Activated CD4-positive, alpha-beta memory T cell treated with anti-CD3 and anti-CD28 coated beads for 36 hours (primary cell): ENCODE measurements around the gene PSMG4. TPM values are rescaled to one million over a fixed set of nuclear protein-coding genes. Genes with fewer than 3 reads are reported as not detected.

Experiments used
- CTCF ChIA-PET: fragments of 350-600 bp; sonication (Branson Sonifier 250); formaldehyde crosslinking; loops from one replicate; lab custom pipeline; 2021; ENCODE audit warnings: antibody characterized with exemption, inconsistent platforms; lab: Charles Lee
- POLR2A ChIA-PET: fragments of 350-600 bp; sonication (Branson Sonifier 250); formaldehyde crosslinking; loops from one replicate; lab custom pipeline; 2021; ENCODE audit warnings: antibody characterized with exemption; lab: Charles Lee
- DNase-seq: peaks from one replicate; pipeline ENCODE4 v3.0.0-alpha.2; 2020
- H3K27ac Mint-ChIP-seq: one replicate; pipeline ENCODE4 v1.8.0; 2021; ENCODE audit warnings: mixed read lengths
- H3K27me3 Mint-ChIP-seq: one replicate; pipeline ENCODE4 v1.8.0; 2021; ENCODE audit warnings: mixed read lengths
- H3K36me3 Mint-ChIP-seq: one replicate; pipeline ENCODE4 v1.8.0; 2021; ENCODE audit warnings: mixed read lengths
- H3K4me1 Mint-ChIP-seq: one replicate; pipeline ENCODE4 v1.8.0; 2021; ENCODE audit warnings: low read depth, mixed read lengths
- H3K4me3 Mint-ChIP-seq: one replicate; pipeline ENCODE4 v1.8.0; 2021; ENCODE audit warnings: mild to moderate bottlenecking, mixed read lengths
- H3K9me3 Mint-ChIP-seq: one replicate; pipeline ENCODE4 v1.8.0; 2021; ENCODE audit warnings: mixed read lengths
- intact Hi-C: fragments of 100-400 bp; cut with micrococcal nuclease; formaldehyde crosslinking; loops from one replicate; pipeline ENCODE4 v1.15.1; 2023
- total RNA-seq, 2 experiments: library from RNA; stranded (reverse); gene quantifications; one replicate each; pipeline ENCODE4 v1.2.3, GENCODE V29; 2021

The PSMG4 gene, protein sequence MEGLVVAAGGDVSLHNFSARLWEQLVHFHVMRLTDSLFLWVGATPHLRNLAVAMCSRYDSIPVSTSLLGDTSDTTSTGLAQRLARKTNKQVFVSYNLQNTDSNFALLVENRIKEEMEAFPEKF
- 10 to 100 TPM; 24.2 to 25.2 TPM for total RNA-seq

- peak within 1 kb of the TSS; percentile 92 for H3K4me3 Mint-ChIP-seq
- ChIA-PET POLR2A (interaction anchor here (1.1 to 1.2 kb wide), 3 partner anchors 9 to 15 kb away, joined by 3 to 5 read pairs (median 4); no protein-coding TSS in a partner anchor), CTCF (interaction anchor here (0.7 to 2.1 kb wide), 9 partner anchors 7 to 473 kb away, joined by 3 to 9 read pairs (median 5); no protein-coding TSS in a partner anchor)
- intact Hi-C loops: loop anchor here (1.0 to 2.0 kb wide), 4 partner anchors 132 to 260 kb away; partner anchors contain the start of genes BPHL, NQO2 and RIPK1
- H3K9me3 Mint-ChIP-seq: peaks cover 3% of the 10 kb centered on the region
- H3K27ac Mint-ChIP-seq: peak within 1 kb of the TSS; percentile 84
- no peaks in the 10 kb centered on the region for H3K27me3 Mint-ChIP-seq
- peaks cover 32% of the 10 kb centered on the region for H3K4me1 Mint-ChIP-seq
- peaks cover 14% of the 10 kb centered on the region for H3K36me3 Mint-ChIP-seq
- DNase-seq: peak; percentile 96
These were observed at the start of gene PSMG4 for GRCh38 chr6:3258720-3259490. Gene PSMG4, plus strand, starts transcription at chr6:3258947. Its CDS starts 76 bp downstream, at chr6:3259023.

- Mint-ChIP-seq H3K27ac (peak overlapping the region; percentile 89), H3K36me3 (no peaks in the 10 kb centered on the region), H3K9me3 (no peaks in the 10 kb centered on the region), H3K4me3 (peak overlapping the region; percentile 51), H3K27me3 (peaks cover 20% of the 10 kb centered on the region), H3K4me1 (peaks cover 30% of the 10 kb centered on the region)
- POLR2A ChIA-PET: interaction anchor here (0.8 to 2.9 kb wide), 4 partner anchors 19 to 446 kb away, joined by 3 to 10 read pairs (median 6); partner anchors contain the start of gene TUBB2A
- DNase-seq: peak; percentile 84
- intact Hi-C loops: loop anchor here (1.0 to 2.0 kb wide), 6 partner anchors 41 to 141 kb away; partner anchors contain the start of genes BPHL, RIPK1 and TUBB2A
- CTCF ChIA-PET: interaction anchor here (0.7 to 2.7 kb wide), 12 partner anchors 15 to 369 kb away, joined by 3 to 13 read pairs (median 3); partner anchors contain the start of genes PSMG4 and TUBB2A
These were observed 49.4 kb upstream of the PSMG4 start for GRCh38 chr6:3209114-3210023.

DNA sequence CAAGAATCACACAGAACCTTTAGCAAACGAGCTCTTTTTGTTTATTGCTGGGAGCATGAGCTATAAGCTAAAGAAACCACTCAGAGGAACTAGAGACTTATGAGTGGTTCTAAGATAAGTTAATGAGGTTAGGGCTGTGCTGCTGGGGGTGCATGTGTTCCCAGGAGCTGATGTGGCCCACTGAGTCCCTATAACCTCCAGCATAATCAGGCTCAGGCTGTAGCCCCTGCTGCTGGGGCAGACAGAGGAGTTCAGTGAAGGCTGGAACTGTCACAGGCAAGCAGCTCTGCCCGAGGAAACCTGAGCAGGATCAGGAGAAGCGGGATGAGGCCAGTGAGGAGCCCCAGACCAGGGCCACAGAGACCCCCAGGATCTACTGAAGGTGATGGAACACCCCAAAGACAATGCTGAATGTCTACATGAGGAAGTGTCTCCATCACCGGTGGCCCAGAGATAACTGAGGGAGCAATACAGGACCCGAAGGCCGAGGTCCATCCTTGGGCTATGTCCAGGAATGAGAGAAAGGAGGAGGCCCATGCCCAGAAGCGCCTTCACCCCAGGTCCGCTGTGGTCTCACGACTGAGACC, 48.6 kb upstream of the PSMG4 start:
- POLR2A ChIA-PET: interaction anchor here (1.0 to 2.9 kb wide), 3 partner anchors 48 to 446 kb away, joined by 4 to 10 read pairs (median 9); partner anchors contain the start of gene TUBB2A
- peak overlapping the region; percentile 89 for H3K27ac Mint-ChIP-seq
- H3K4me1 Mint-ChIP-seq: peaks cover 30% of the 10 kb centered on the region
- H3K4me3 Mint-ChIP-seq: no peak overlapping the region
- CTCF ChIA-PET: interaction anchor here (0.7 to 2.7 kb wide), 10 partner anchors 21 to 85 kb away, joined by 3 to 13 read pairs (median 3); partner anchors contain the start of genes PSMG4 and TUBB2A
- DNase-seq: no peak
- intact Hi-C loops: no loop called here
- H3K9me3 Mint-ChIP-seq: no peaks in the 10 kb centered on the region
- H3K27me3 Mint-ChIP-seq: peaks cover 16% of the 10 kb centered on the region
- H3K36me3 Mint-ChIP-seq: no peaks in the 10 kb centered on the region

GRCh38 chr6:3211681-3212080, 47.1 kb upstream of the PSMG4 start:
- Mint-ChIP-seq H3K4me1 (peaks cover 25% of the 10 kb centered on the region), H3K27me3 (peaks cover 17% of the 10 kb centered on the region), H3K27ac (no peak overlapping the region), H3K4me3 (no peak overlapping the region), H3K9me3 (no peaks in the 10 kb centered on the region), H3K36me3 (no peaks in the 10 kb centered on the region)
- ChIA-PET CTCF (interaction anchor here (0.6 to 1.4 kb wide), 4 partner anchors 17 to 86 kb away, joined by 3 to 4 read pairs (median 3); no protein-coding TSS in a partner anchor), POLR2A (no interaction called here)
- intact Hi-C loops: no loop called here
- no peak for DNase-seq

- no peak overlapping the region for H3K4me3 Mint-ChIP-seq
- ChIA-PET POLR2A (no interaction called here), CTCF (interaction anchor here (0.6 to 0.8 kb wide), 3 partner anchors 18 to 45 kb away, joined by 3 to 4 read pairs (median 3); no protein-coding TSS in a partner anchor)
- peaks cover 25% of the 10 kb centered on the region for H3K4me1 Mint-ChIP-seq
- H3K27me3 Mint-ChIP-seq: peaks cover 16% of the 10 kb centered on the region
- no peaks in the 10 kb centered on the region for H3K9me3 Mint-ChIP-seq
- no peak overlapping the region for H3K27ac Mint-ChIP-seq
- intact Hi-C loops: no loop called here
- no peak for DNase-seq
- H3K36me3 Mint-ChIP-seq: no peaks in the 10 kb centered on the region
These were observed 46.5 kb upstream of the PSMG4 start for GRCh38 chr6:3212261-3212660.

- no peak overlapping the region for H3K4me3 Mint-ChIP-seq
- peaks cover 21% of the 10 kb centered on the region for H3K4me1 Mint-ChIP-seq
- H3K27me3 Mint-ChIP-seq: peaks cover 20% of the 10 kb centered on the region
- no peak overlapping the region for H3K27ac Mint-ChIP-seq
- DNase-seq: no peak
- no peaks in the 10 kb centered on the region for H3K9me3 Mint-ChIP-seq
- no peaks in the 10 kb centered on the region for H3K36me3 Mint-ChIP-seq
- intact Hi-C loops: no loop called here
- ChIA-PET CTCF (interaction anchor here (2.2 kb wide), 1 partner anchor 38 kb away, joined by 12 read pairs; no protein-coding TSS in a partner anchor), POLR2A (no interaction called here)
These were observed 45.4 kb upstream of the PSMG4 start for GRCh38 chr6:3213334-3213695.

DNA sequence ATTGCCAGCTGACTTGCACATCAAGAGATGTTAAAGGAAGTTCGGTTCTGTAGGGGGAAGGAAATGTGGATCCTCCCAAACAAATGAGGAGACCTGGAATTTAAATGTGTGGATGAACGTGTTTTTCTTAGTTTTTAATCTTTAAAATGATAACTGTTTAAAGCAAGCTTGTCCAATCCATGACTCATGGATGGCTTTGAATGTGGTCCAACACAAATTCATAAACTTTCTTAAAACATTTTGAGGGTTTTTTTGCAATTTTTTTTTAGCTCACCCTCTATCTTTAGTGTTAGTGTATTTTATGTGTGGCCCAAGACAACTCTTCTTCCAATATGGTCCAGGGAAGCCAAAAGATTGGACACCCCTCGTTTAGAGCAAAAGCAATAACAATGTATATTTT, 43.8 kb upstream of the PSMG4 start:
- H3K36me3 Mint-ChIP-seq: no peaks in the 10 kb centered on the region
- DNase-seq: no peak
- intact Hi-C loops: no loop called here
- peaks cover 28% of the 10 kb centered on the region for H3K27me3 Mint-ChIP-seq
- peaks cover 5% of the 10 kb centered on the region for H3K4me1 Mint-ChIP-seq
- ChIA-PET CTCF (interaction anchor here (2.2 kb wide), 1 partner anchor 36 kb away, joined by 12 read pairs; no protein-coding TSS in a partner anchor), POLR2A (no interaction called here)
- H3K9me3 Mint-ChIP-seq: no peaks in the 10 kb centered on the region
- no peak overlapping the region for H3K27ac Mint-ChIP-seq
- H3K4me3 Mint-ChIP-seq: no peak overlapping the region

DNA sequence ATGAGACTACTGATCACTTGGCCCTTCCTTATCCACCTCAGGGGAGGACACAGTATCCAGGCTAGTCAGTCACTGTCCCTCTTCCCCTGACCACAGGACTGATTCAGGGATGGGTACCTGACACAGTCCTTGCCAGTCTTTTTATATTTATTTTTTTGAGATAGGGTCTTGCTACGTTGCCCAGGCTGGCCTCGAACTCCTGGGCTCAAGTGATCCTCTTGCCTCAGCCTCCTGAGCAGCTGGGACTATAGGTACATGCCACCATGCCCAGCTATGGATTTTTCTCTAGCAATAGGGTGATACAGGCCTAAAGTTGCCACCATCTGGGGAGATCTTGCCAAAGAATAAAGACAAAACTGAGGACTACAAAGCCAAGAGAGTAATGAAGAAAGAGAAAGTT, 41.5 kb upstream of the PSMG4 start:
- Mint-ChIP-seq H3K4me1 (no peaks in the 10 kb centered on the region), H3K27ac (no peak overlapping the region), H3K36me3 (no peaks in the 10 kb centered on the region), H3K4me3 (no peak overlapping the region), H3K27me3 (peaks cover 32% of the 10 kb centered on the region), H3K9me3 (peaks cover 5% of the 10 kb centered on the region)
- POLR2A ChIA-PET: no interaction called here
- no peak for DNase-seq
- CTCF ChIA-PET: interaction anchor here (1.4 kb wide), 1 partner anchor 34 kb away, joined by 5 read pairs; no protein-coding TSS in a partner anchor
- intact Hi-C loops: no loop called here

GRCh38 chr6:3218266-3218665, 40.5 kb upstream of the PSMG4 start:
- peaks cover 27% of the 10 kb centered on the region for H3K27me3 Mint-ChIP-seq
- DNase-seq: no peak
- intact Hi-C loops: no loop called here
- no peaks in the 10 kb centered on the region for H3K4me1 Mint-ChIP-seq
- H3K9me3 Mint-ChIP-seq: peaks cover 5% of the 10 kb centered on the region
- CTCF ChIA-PET: no interaction called here
- H3K27ac Mint-ChIP-seq: no peak overlapping the region
- no peaks in the 10 kb centered on the region for H3K36me3 Mint-ChIP-seq
- POLR2A ChIA-PET: no interaction called here
- no peak overlapping the region for H3K4me3 Mint-ChIP-seq

DNA sequence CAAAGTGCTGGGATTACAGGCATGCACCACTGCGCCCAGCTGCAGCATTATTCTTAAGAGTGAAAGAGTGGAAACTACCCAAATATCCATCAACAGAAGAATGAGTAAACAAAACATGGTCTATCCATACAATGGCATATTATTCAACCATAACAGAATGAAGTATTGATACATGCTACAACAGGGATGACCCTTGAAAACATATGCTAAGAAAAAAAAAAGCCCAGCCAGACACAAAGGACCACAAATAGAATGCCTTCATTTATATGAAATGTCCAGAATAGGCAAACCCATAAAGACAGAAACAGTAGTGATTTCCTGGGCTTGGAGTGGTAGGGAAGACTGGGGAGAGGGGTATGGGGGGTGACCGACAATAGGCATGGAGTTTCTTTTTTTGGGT, 38.4 kb upstream of the PSMG4 start:
- CTCF ChIA-PET: interaction anchor here (0.7 to 2.3 kb wide), 2 partner anchors 31 to 42 kb away, joined by 3 to 5 read pairs; no protein-coding TSS in a partner anchor
- H3K36me3 Mint-ChIP-seq: no peaks in the 10 kb centered on the region
- POLR2A ChIA-PET: no interaction called here
- intact Hi-C loops: no loop called here
- DNase-seq: no peak
- peaks cover 34% of the 10 kb centered on the region for H3K27me3 Mint-ChIP-seq
- no peak overlapping the region for H3K4me3 Mint-ChIP-seq
- peaks cover 5% of the 10 kb centered on the region for H3K9me3 Mint-ChIP-seq
- H3K4me1 Mint-ChIP-seq: no peaks in the 10 kb centered on the region
- no peak overlapping the region for H3K27ac Mint-ChIP-seq

DNA sequence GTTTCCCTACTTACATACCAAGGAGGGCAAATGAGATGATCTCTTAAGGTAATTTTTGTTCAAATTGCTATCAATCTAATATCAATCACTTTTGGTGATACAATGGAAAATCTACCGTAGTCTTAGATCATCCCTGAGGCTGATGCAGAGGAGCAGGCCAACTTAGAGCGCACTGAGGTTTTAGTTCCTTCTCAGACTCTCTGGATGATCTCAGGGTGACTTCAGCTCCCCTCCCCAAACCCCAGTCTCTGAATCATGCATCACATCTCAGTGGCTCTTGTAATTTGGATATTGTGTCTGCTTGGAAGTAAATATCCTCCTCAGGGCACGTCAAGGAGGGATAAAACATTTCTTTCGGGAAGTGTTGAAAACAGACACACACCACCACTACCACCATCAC, 37.2 kb upstream of the PSMG4 start:
- H3K27ac Mint-ChIP-seq: no peak overlapping the region
- intact Hi-C loops: no loop called here
- no peak overlapping the region for H3K4me3 Mint-ChIP-seq
- no peaks in the 10 kb centered on the region for H3K36me3 Mint-ChIP-seq
- H3K27me3 Mint-ChIP-seq: peaks cover 35% of the 10 kb centered on the region
- no peak for DNase-seq
- peaks cover 5% of the 10 kb centered on the region for H3K9me3 Mint-ChIP-seq
- peaks cover 2% of the 10 kb centered on the region for H3K4me1 Mint-ChIP-seq
- CTCF ChIA-PET: interaction anchor here (2.3 kb wide), 1 partner anchor 30 kb away, joined by 5 read pairs; no protein-coding TSS in a partner anchor
- POLR2A ChIA-PET: no interaction called here
